Thoracic aorta (tissue), 2 donors: ENCODE results near the gene PTPN5. TPM values are rescaled to one million over a fixed set of nuclear protein-coding genes. Genes with fewer than 3 reads are reported as not detected.

Source experiments
- ATAC-seq: fragments of 150-250 bp; one replicate; pipeline ENCODE4 v1.8.0; 2017; ENCODE audit warnings: low read depth; ENCODE audit not compliant: insufficient number of reproducible peaks, low FRiP score
- DNase-seq: peaks from one replicate; pipeline ENCODE4 v3.0.0-alpha.2; 2020; ENCODE audit warnings: low spot score
- H3K27ac ChIP-seq, 2 donors: fragments of 200-600 bp; sonication (generic); 1 replicate in 1 of 2; 2 replicates in 1 of 2; pipeline ENCODE4 v1.5.1; 2016; ENCODE audit warnings: mild to moderate bottlenecking in 2 of 2, moderate library complexity in 2 of 2
- H3K27me3 ChIP-seq: fragments of 200-600 bp; sonication (generic); replicated peaks from 2 replicates; pipeline ENCODE4 v1.6.0; 2016; ENCODE audit warnings: mild to moderate bottlenecking; ENCODE audit not compliant: insufficient read depth
- H3K36me3 ChIP-seq: fragments of 200-600 bp; sonication (generic); one replicate; pipeline ENCODE4 v1.5.1; 2016
- H3K4me1 ChIP-seq, 2 donors: fragments of 200-600 bp; sonication (generic); 1 replicate in 1 of 2; 2 replicates in 1 of 2; pipeline versions ENCODE4 v1.5.1 to v1.6.0; 2016; ENCODE audit warnings: low read depth in 2 of 2, mild to moderate bottlenecking in 1 of 2; ENCODE audit not compliant: control insufficient read depth in 1 of 2
- H3K4me3 ChIP-seq: fragments of 200-600 bp; sonication (generic); 2 replicates; pipeline ENCODE4 v1.5.1; 2016; ENCODE audit warnings: mild to moderate bottlenecking
- H3K9me3 ChIP-seq: fragments of 200-600 bp; sonication (generic); 2 replicates; pipeline ENCODE4 v1.5.1; 2016
- CTCF ChIP-seq: fragments of 200-600 bp; sonication (generic); IDR thresholded peaks from one replicate; pipeline ENCODE4 v1.5.1; 2019; ENCODE audit warnings: antibody characterized with exemption
- total RNA-seq, 2 donors: library from RNA; depleted of rRNA; stranded (reverse); fragments of >200 nt; gene quantifications; one replicate each; pipeline versions ENCODE4 v1.1.0 to v1.2.3, GENCODE V29; 2016

PTPN5 gene
- total RNA-seq, 2 donors from 2014 or later: 2.2 to 6.1 TPM

- ATAC-seq (no peak), DNase-seq (no peak)
- no peak overlapping the region for H3K27ac ChIP-seq
- H3K9me3 ChIP-seq: no peaks in the 10 kb centered on the region
- H3K36me3 ChIP-seq: no peaks in the 10 kb centered on the region
- TF ChIP-seq CTCF: no peak
- H3K4me3 ChIP-seq: no peak overlapping the region
- no peaks in the 10 kb centered on the region for H3K27me3 ChIP-seq
- no peaks in the 10 kb centered on the region for H3K4me1 ChIP-seq
These were observed 18.5 kb downstream of the PTPN5 start for GRCh38 chr11:18773104-18773503.

- ATAC-seq (no peak), DNase-seq (no peak)
- no peak overlapping the region for H3K27ac ChIP-seq
These were observed 19.4 kb downstream of the PTPN5 start for GRCh38 chr11:18772211-18772610.

GRCh38 chr11:18771266-18772035 lies 20.1 kb downstream of the PTPN5 start:
- no peak for ATAC-seq
- no peak overlapping the region for H3K4me3 ChIP-seq
- H3K36me3 ChIP-seq: no peaks in the 10 kb centered on the region
- DNase-seq: no peak
- no peaks in the 10 kb centered on the region for H3K27me3 ChIP-seq
- TF ChIP-seq CTCF: no peak
- no peaks in the 10 kb centered on the region for H3K4me1 ChIP-seq
- no peaks in the 10 kb centered on the region for H3K9me3 ChIP-seq
- no peak overlapping the region for H3K27ac ChIP-seq

More at GRCh38 chr11:18772211-18772610, 19.4 kb downstream of the PTPN5 start:
- H3K9me3 ChIP-seq: no peaks in the 10 kb centered on the region
- H3K27me3 ChIP-seq: no peaks in the 10 kb centered on the region
- no peak overlapping the region for H3K4me3 ChIP-seq
- no peaks in the 10 kb centered on the region for H3K36me3 ChIP-seq
- H3K4me1 ChIP-seq: no peaks in the 10 kb centered on the region
- TF ChIP-seq CTCF: no peak

- Histone ChIP-seq H3K4me3 (no peak overlapping the region), H3K36me3 (no peaks in the 10 kb centered on the region), H3K9me3 (no peaks in the 10 kb centered on the region), H3K27ac (no peak overlapping the region), H3K4me1 (no peaks in the 10 kb centered on the region), H3K27me3 (no peaks in the 10 kb centered on the region)
- ATAC-seq (no peak), DNase-seq (no peak)
- no peak for TF ChIP-seq CTCF
These were observed 21.0 kb downstream of the PTPN5 start for GRCh38 chr11:18770479-18771125.

- Histone ChIP-seq H3K4me3 (no peak overlapping the region), H3K36me3 (no peaks in the 10 kb centered on the region), H3K9me3 (no peaks in the 10 kb centered on the region), H3K27me3 (no peaks in the 10 kb centered on the region), H3K27ac (no peak overlapping the region), H3K4me1 (no peaks in the 10 kb centered on the region)
- no peak for ATAC-seq
- TF ChIP-seq CTCF: no peak
- no peak for DNase-seq
These were observed 21.7 kb downstream of the PTPN5 start for GRCh38 chr11:18769802-18770456.
